Kidney epithelial cell (primary cell): ENCODE results near the gene STOML3. TPM values are rescaled to one million over a fixed set of nuclear protein-coding genes. Genes with fewer than 3 reads are reported as not detected.

Experiments used
- DNase-seq: peaks from one replicate; pipeline ENCODE4 v3.0.0-alpha.2; 2010; ENCODE audit warnings: low read depth
- H3K27me3 ChIP-seq: 2 replicates; pipeline ENCODE4 v1.6.0; 2011; ENCODE audit warnings: low read length; ENCODE audit not compliant: control insufficient read depth, insufficient read depth
- H3K36me3 ChIP-seq: 2 replicates; pipeline ENCODE4 v1.5.1; 2011; ENCODE audit warnings: low read length; ENCODE audit not compliant: control insufficient read depth, insufficient read depth
- H3K4me3 ChIP-seq: 2 replicates; pipeline ENCODE4 v1.5.1; 2011; ENCODE audit warnings: low read depth, mild to moderate bottlenecking, control low read depth, low read length
- total RNA-seq: library from RNA; depleted of rRNA; stranded (reverse); fragments of >200 nt; gene quantifications from 2 replicates; pipeline ENCODE4 v1.2.3, GENCODE V29; 2015
- TF ChIP-seq, protein P1 (sequence below): IDR thresholded peaks from 2 replicates; pipeline ENCODE4 v1.5.1; 2011; ENCODE audit warnings: mild to moderate bottlenecking, moderate library complexity, low read length, control low read depth, inconsistent platforms; ENCODE audit not compliant: insufficient read depth, poor library complexity, severe bottlenecking

The STOML3 gene
- total RNA-seq, 1 donor from 2014 or later = not detected

DNA sequence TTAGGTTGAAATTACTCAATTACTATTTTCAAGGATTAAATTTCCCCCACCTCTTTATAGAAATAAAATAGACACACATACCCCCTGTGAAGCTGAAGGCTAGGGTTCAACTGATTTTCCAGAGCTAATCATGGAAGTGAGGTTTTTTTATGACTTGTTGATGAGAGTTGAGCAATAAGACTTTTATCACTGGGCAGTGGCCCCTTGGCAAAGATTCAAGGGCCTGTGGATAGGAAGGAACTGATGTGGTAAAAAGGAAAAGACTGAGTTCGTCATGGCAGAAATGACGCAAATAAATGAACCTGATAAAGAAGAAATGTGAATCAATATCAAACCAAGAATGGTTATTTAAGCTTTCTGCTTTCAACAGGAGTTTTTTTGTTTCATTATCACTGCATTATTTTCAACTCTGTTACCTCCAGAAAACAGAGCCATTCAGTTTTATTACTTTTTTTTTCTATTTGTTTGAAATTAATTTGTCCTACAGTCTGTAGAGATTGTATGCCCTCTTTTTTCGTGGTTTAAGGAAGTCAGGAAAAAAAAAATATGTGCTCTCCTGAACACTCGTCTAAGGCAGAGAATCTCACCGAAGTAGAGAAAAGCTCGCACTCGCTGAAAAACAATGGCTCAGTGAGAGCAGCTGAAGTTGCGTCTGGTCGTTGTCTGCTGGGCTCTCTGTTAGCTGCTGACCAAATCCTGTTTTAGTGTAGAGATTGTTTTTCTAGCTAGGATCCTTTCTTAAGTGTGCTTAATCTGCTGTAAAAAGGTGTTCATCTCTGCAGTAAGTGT lies 38.9 kb downstream of the STOML3 start:
- TF ChIP-seq, protein P1, sequence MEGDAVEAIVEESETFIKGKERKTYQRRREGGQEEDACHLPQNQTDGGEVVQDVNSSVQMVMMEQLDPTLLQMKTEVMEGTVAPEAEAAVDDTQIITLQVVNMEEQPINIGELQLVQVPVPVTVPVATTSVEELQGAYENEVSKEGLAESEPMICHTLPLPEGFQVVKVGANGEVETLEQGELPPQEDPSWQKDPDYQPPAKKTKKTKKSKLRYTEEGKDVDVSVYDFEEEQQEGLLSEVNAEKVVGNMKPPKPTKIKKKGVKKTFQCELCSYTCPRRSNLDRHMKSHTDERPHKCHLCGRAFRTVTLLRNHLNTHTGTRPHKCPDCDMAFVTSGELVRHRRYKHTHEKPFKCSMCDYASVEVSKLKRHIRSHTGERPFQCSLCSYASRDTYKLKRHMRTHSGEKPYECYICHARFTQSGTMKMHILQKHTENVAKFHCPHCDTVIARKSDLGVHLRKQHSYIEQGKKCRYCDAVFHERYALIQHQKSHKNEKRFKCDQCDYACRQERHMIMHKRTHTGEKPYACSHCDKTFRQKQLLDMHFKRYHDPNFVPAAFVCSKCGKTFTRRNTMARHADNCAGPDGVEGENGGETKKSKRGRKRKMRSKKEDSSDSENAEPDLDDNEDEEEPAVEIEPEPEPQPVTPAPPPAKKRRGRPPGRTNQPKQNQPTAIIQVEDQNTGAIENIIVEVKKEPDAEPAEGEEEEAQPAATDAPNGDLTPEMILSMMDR = no peak
- H3K36me3 ChIP-seq = no peaks in the 10 kb centered on the region
- no peaks in the 10 kb centered on the region for H3K27me3 ChIP-seq
- DNase-seq = no peak
- no peak overlapping the region for H3K4me3 ChIP-seq

DNA sequence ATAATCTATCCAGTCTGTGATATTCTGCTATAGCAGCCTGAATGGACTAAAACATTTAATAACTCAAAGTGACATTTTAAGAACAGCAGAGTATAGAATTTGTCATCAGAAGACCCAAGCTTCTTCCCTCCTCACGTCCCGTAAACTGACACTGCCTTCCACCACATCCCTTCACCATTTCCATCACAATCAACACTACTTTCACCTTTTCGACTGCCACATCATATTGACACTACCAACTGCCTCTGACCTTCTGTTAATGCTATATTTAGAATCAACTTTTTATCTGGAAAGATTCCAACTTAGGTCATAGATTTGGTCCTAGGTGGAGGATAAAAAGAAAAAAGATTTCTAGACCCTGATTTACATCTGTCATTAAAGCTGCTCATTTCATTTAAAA lies 39.6 kb downstream of the STOML3 start:
- Histone ChIP-seq H3K27me3 (no peaks in the 10 kb centered on the region), H3K36me3 (no peaks in the 10 kb centered on the region), H3K4me3 (no peak overlapping the region)
- no peak for DNase-seq
- TF ChIP-seq, protein P1 = no peak

DNA sequence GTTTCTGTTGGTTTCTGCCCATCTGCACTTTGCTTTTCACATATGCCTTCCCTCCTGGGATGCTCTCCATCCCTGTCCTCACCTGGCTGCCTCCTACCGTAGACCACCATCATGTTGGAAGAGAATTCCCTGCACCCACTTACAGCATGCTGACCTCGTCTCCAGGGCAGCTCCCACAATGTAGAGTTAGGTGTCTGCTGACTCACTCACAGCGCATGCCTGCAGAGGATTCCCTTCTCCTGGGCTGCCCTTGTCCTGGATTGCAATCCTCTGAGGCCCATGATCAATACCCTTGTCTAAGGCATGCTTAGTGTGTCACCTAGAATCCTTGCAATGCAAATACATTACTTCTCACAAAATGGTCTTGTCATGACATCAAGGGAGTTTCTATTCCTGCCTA lies 43.6 kb downstream of the STOML3 start:
- TF ChIP-seq, protein P1 = no peak
- Histone ChIP-seq H3K36me3 (no peaks in the 10 kb centered on the region), H3K27me3 (no peaks in the 10 kb centered on the region), H3K4me3 (no peak overlapping the region)
- no peak for DNase-seq

DNA sequence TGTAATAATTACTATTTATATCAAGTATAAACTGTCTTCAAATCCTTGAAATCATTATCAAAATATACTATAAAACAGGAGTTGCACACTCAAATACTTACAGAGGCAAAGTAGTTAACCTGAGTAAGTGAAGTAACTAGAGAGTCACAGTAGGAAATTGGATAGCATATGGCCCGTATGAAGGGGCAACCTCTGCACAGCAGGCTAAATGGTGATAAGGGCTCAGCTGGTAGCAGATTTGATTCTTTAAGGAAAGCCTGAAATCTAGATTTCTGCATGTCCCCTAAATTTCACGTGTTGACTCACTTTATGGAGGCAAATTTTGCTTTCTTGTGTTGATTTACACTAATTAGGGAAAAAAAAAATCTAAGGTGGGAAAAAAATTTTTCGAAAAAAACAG lies 46.4 kb downstream of the STOML3 start:
- no peak overlapping the region for H3K4me3 ChIP-seq
- TF ChIP-seq, protein P1 = no peak
- no peaks in the 10 kb centered on the region for H3K36me3 ChIP-seq

DNA sequence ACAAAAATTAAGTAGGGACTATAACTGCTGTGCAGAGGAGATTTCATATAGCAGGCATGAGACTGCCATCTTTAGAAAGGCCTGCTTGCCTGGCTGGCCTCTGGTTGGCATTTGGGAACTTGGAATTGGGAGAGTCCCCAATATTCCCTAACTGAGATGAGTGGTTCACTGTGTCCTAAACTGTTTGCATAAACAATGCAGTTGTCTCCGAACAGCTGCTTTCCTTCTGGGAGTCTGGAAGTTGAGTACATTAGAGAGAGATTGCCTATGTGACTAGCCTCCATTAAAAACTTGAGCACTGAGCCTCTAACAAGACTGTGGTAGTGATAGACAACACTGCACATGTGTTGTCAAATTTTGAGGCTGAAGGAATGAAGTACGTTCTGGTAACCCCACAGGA lies 47.4 kb downstream of the STOML3 start:
- H3K27me3 ChIP-seq = no peaks in the 10 kb centered on the region
- no peaks in the 10 kb centered on the region for H3K36me3 ChIP-seq
- TF ChIP-seq, protein P1 = no peak
- no peak for DNase-seq
- H3K4me3 ChIP-seq = no peak overlapping the region

More for the DNA sequence above, 46.4 kb downstream of the STOML3 start:
- DNase-seq = no peak
- no peaks in the 10 kb centered on the region for H3K27me3 ChIP-seq

DNA sequence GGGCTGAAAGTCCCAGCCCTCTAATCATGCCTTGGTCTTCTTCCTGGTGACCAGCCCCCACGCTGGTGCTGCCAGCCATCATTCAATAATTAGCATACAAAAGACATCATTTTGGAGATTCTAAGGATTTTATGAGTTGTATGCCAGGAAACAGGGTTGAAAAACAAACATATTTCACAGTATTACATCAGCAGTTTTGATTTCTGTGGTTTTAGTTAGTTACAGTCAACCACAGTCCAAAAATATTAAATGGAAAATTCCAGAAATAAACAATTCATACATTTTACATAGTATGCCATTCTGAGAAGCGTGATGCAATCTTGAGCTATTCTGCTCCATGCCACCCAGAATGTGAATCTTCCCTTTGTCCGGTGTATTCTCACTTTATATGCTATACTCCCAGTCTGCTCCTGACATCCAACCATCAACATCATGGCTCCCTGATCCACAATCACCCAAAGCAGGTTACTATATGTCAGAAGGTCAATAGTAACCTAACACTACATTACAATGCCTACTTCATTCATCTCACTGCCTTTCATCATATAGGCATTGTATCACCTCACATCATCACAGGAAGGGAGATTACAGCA lies 49.2 kb downstream of the STOML3 start:
- TF ChIP-seq, protein P1 = no peak
- no peaks in the 10 kb centered on the region for H3K27me3 ChIP-seq
- no peak overlapping the region for H3K4me3 ChIP-seq
- DNase-seq = no peak
- H3K36me3 ChIP-seq = no peaks in the 10 kb centered on the region
